SU-DHL-6 (cell line): ENCODE data around the gene SPSB3.

Experiments
- H2AFZ ChIP-seq: fragments of 200-600 bp; sonication (generic); 2 replicates; pipeline ENCODE4 v1.6.1; 2014; ENCODE audit warnings: low read depth, mild to moderate bottlenecking, moderate library complexity, mixed read lengths, antibody characterized with exemption, low read length; ENCODE audit not compliant: severe bottlenecking
- H3F3A ChIP-seq: fragments of 200-600 bp; shearing (Covaris generic); 2 replicates; pipeline ENCODE4 v1.6.0; 2016; ENCODE audit warnings: antibody characterized with exemption, mild to moderate bottlenecking; ENCODE audit not compliant: insufficient read depth
- H3K27ac ChIP-seq: fragments of 200-600 bp; sonication (generic); 2 replicates; pipeline ENCODE4 v1.5.1; 2016; ENCODE audit warnings: low read depth, mild to moderate bottlenecking, low read length, moderate library complexity, mixed read lengths
- H3K27me3 ChIP-seq: fragments of 200-600 bp; sonication (generic), shearing (Covaris generic); 2 replicates; pipeline ENCODE4 v1.6.0; 2014; ENCODE audit warnings: mild to moderate bottlenecking, low read length
- H3K36me3 ChIP-seq: fragments of 200-600 bp; sonication (generic); 2 replicates; pipeline ENCODE4 v1.6.1; 2014; ENCODE audit warnings: mild to moderate bottlenecking, low read length, mixed read lengths
- H3K4me2 ChIP-seq: fragments of 300-600, 200-600 bp; shearing (Covaris generic), sonication (generic); 2 replicates; pipeline ENCODE4 v1.6.0; 2014; ENCODE audit warnings: low read length, low read depth, mild to moderate bottlenecking; ENCODE audit not compliant: poor library complexity, severe bottlenecking
- H3K4me3 ChIP-seq: fragments of 200-600 bp; sonication (generic); 2 replicates; pipeline ENCODE4 v1.5.1; 2014; ENCODE audit warnings: antibody characterized with exemption, low read length, mild to moderate bottlenecking, mixed read lengths; ENCODE audit not compliant: insufficient read depth, poor library complexity, severe bottlenecking
- H3K79me2 ChIP-seq: fragments of 200-600 bp; sonication (generic); 2 replicates; pipeline ENCODE4 v1.6.1; 2014; ENCODE audit warnings: mild to moderate bottlenecking, low read length, moderate library complexity; ENCODE audit not compliant: insufficient read depth
- H3K9ac ChIP-seq: fragments of 200-600 bp; sonication (generic); 2 replicates; pipeline ENCODE4 v1.7.0; 2014; ENCODE audit warnings: mild to moderate bottlenecking, low read length
- H3K9me2 ChIP-seq: fragments of 200-600 bp; sonication (generic); replicated peaks from 2 replicates; pipeline ENCODE4 v1.6.1; 2014; ENCODE audit warnings: low read length; ENCODE audit not compliant: insufficient read depth
- H3K9me3 ChIP-seq: fragments of 200-600 bp; sonication (generic); 2 replicates; pipeline ENCODE4 v1.6.1; 2014; ENCODE audit warnings: low read length, mixed read lengths; ENCODE audit not compliant: insufficient read depth
- H4K20me1 ChIP-seq: fragments of 200-600 bp; sonication (generic); 2 replicates; pipeline ENCODE4 v1.6.1; 2014; ENCODE audit warnings: low read depth, mild to moderate bottlenecking, antibody characterized with exemption, low read length, moderate library complexity, mixed read lengths
- EZH2phosphoT487 ChIP-seq: fragments of 200-600 bp; sonication (generic), shearing (Covaris generic); conservative IDR thresholded peaks from 2 replicates; pipeline ENCODE4 v1.6.1; 2018; ENCODE audit warnings: mild to moderate bottlenecking, antibody characterized with exemption, low read length, moderate library complexity, mixed read lengths
- TF ChIP-seq, protein P1 (sequence below): fragments of 200-600 bp; sonication (generic); IDR thresholded peaks from one replicate; pipeline ENCODE4 v1.5.1; 2017; ENCODE audit warnings: antibody characterized with exemption, mild to moderate bottlenecking, low read length, moderate library complexity; ENCODE audit not compliant: insufficient read depth, poor library complexity, severe bottlenecking

The SPSB3 gene

DNA sequence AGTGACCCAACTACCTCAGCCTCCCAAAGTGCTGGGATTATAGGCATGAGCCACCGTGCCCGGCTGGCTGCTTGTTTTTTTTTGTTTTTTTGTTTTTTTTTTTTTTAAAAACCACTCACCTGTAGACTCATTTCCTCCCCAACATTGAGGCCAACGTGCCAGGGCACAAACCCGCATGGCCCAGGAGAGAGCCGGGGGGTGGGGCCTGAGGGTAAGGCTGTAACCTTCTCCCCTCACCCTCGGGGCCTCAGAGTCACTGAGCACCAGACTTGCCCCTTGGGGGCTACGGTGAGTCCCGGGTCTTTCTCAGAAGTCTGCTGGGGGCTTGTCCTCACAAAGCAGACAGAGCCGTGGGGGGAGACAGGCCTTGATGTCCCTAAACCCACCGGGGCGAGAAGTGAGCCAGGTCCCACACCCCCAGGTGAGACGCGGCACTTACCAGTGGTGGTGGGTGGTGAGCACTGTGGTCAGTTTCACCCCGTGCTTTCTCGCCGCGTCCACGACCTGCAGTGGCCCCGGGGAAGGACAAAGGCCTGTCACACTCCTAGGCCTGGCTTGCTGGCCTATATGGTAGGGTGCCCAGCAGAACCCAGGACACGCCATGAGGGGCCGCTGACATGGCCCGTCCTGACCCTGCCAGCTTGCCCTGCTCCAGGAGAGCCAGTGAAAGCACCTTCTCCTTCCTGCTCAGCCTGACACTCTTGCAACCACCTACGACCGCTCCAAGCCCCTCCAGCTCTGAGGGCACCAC is 39.7 kb upstream of the SPSB3 start:
- Histone ChIP-seq H3K79me2 (no peaks in the 10 kb centered on the region), H3K36me3 (no peaks in the 10 kb centered on the region), H3K27me3 (no peaks in the 10 kb centered on the region), H3K4me3 (no peak overlapping the region), H3K9me3 (no peaks in the 10 kb centered on the region), H3K9ac (no peak overlapping the region), H4K20me1 (no peaks in the 10 kb centered on the region), H3K4me2 (no peak overlapping the region), H3K9me2 (no peaks in the 10 kb centered on the region), H3K27ac (no peak overlapping the region), H2AFZ (no peak overlapping the region), H3F3A (no peaks in the 10 kb centered on the region)
- TF ChIP-seq, protein P1, sequence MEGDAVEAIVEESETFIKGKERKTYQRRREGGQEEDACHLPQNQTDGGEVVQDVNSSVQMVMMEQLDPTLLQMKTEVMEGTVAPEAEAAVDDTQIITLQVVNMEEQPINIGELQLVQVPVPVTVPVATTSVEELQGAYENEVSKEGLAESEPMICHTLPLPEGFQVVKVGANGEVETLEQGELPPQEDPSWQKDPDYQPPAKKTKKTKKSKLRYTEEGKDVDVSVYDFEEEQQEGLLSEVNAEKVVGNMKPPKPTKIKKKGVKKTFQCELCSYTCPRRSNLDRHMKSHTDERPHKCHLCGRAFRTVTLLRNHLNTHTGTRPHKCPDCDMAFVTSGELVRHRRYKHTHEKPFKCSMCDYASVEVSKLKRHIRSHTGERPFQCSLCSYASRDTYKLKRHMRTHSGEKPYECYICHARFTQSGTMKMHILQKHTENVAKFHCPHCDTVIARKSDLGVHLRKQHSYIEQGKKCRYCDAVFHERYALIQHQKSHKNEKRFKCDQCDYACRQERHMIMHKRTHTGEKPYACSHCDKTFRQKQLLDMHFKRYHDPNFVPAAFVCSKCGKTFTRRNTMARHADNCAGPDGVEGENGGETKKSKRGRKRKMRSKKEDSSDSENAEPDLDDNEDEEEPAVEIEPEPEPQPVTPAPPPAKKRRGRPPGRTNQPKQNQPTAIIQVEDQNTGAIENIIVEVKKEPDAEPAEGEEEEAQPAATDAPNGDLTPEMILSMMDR: no peak
- no peak for TF ChIP-seq EZH2phosphoT487

DNA sequence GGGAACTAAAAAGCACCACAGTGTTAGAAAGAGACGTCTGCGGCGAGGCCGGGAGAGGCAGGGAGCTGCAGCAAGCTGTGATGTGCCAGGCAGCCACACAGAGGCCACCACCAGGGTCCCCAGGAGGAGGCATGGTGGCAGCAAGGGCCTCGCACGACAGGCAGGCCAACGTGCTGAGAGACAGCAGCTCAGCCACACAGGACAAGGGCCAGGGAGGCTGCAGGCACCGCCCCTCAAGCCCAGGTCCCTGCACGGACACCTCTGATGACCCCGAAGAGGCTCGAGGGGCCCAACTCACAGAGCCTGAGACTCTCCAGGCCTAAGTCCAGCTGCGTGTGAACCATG is 38.5 kb upstream of the SPSB3 start:
- TF ChIP-seq EZH2phosphoT487: no peak
- TF ChIP-seq, protein P1: no peak
- no peaks in the 10 kb centered on the region for H3K9me2 ChIP-seq
- H3K9me3 ChIP-seq: no peaks in the 10 kb centered on the region
- H3K27me3 ChIP-seq: no peaks in the 10 kb centered on the region
- no peak overlapping the region for H3K4me2 ChIP-seq
- H3K4me3 ChIP-seq: no peak overlapping the region
- no peaks in the 10 kb centered on the region for H4K20me1 ChIP-seq
- no peak overlapping the region for H3K27ac ChIP-seq
- no peaks in the 10 kb centered on the region for H3K79me2 ChIP-seq
- H2AFZ ChIP-seq: no peak overlapping the region
- no peak overlapping the region for H3K9ac ChIP-seq
- no peaks in the 10 kb centered on the region for H3K36me3 ChIP-seq
- H3F3A ChIP-seq: no peaks in the 10 kb centered on the region

DNA sequence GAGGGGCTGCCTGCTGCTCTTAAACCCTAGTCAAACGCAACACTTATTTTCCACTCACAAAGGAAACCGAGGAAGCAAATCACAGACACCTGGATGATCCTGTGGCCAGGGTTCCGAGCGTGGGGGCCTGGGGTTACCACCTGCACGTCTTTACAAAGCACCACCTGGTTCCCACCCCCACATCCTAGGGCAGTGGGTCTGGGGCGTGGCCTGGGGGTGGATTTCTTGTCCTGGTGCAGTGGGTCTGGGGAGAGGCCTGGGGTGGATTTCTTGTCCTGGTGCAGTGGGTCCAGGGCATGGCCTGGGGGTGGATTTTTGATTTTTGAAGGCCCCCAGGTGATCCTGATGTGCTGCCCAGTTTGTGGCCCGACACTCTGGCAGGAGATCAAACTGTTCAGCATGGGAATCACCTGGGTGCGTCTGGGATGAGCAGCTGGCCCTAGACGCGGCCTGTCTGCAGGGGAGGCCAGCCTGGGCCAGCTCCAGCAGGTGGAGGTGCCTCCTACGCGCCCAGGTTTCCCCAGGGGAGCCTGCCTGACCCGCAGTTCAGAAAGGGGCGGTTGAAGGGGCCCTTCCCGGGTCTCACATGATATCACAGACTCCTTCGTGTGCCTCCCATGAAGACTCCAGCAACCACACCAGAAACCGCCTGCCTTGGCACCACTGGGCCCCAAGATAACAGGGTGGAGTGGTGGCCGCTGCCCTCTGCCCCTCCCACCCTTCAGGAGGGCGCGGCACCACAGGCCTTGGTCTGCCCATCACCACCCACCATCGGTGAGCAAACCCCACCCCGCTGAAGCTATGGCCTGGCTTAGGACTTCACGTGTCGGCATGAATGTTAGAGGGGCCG is 38.0 kb upstream of the SPSB3 start:
- H3K9ac ChIP-seq: no peak overlapping the region
- H3K27me3 ChIP-seq: no peaks in the 10 kb centered on the region
- H3K4me2 ChIP-seq: no peak overlapping the region
- no peaks in the 10 kb centered on the region for H3K9me2 ChIP-seq
- no peaks in the 10 kb centered on the region for H3K36me3 ChIP-seq
- H3K4me3 ChIP-seq: no peak overlapping the region
- no peak overlapping the region for H3K27ac ChIP-seq
- no peak overlapping the region for H2AFZ ChIP-seq
- H3F3A ChIP-seq: no peaks in the 10 kb centered on the region
- no peaks in the 10 kb centered on the region for H3K79me2 ChIP-seq
- TF ChIP-seq, protein P1: no peak
- TF ChIP-seq EZH2phosphoT487: no peak
- no peaks in the 10 kb centered on the region for H3K9me3 ChIP-seq
- no peaks in the 10 kb centered on the region for H4K20me1 ChIP-seq
